Fibroblast of lung (primary cell): Measurements from ENCODE around the gene UNC13B.

Source experiments
- CTCF ChIP-seq, 2 donors: IDR thresholded peaks in 1 of 2; conservative IDR thresholded peaks in 1 of 2; 1 replicate in 1 of 2; 2 replicates in 1 of 2; pipeline ENCODE4 v1.5.1; 2011 to 2012; ENCODE audit warnings: low read length in 2 of 2, control low read depth in 1 of 2, inconsistent platforms in 1 of 2, low read depth in 1 of 2, mild to moderate bottlenecking in 1 of 2
- EZH2 ChIP-seq: IDR thresholded peaks from 2 replicates; pipeline ENCODE4 v1.5.1; 2012; ENCODE audit warnings: low read length, control low read depth, mild to moderate bottlenecking; ENCODE audit errors: missing control alignments

GRCh38 chr9:35395076-35395705, 233.4 kb downstream of the UNC13B start:
- no peak for TF ChIP-seq CTCF (conservative IDR thresholded peaks at IDR 0.05 in 1 of 2, IDR thresholded peaks at IDR 0.05 in 1 of 2; ENCODE audit: low read depth in 1 of 2, low read length in 2 of 2)
- TF ChIP-seq EZH2, result no peak
